NCI-H2171 (cell line): ENCODE measurements around the gene SYNJ2.

Source experiments
- DNase-seq: peaks from one replicate; lab custom pipeline; 2025; lab: John Stamatoyannopoulos, UW

Gene SYNJ2

GRCh38 chr6:158059108-158059507, 77.4 kb downstream of the SYNJ2 start:
- DNase-seq, result no peak

GRCh38 chr6:158060455-158061360, 79.0 kb downstream of the SYNJ2 start:
- DNase-seq, result no peak

GRCh38 chr6:158061361-158061708, 79.7 kb downstream of the SYNJ2 start:
- DNase-seq, result no peak

- DNase-seq, result no peak
Measured at GRCh38 chr6:158061709-158062461, 80.2 kb downstream of the SYNJ2 start.

GRCh38 chr6:158063736-158064135, 82.1 kb downstream of the SYNJ2 start:
- DNase-seq, result no peak

GRCh38 chr6:158064725-158065251, 83.1 kb downstream of the SYNJ2 start:
- DNase-seq, result peak; percentile 84

- DNase-seq, result peak; percentile 21
Measured at GRCh38 chr6:158066136-158066781, 84.6 kb downstream of the SYNJ2 start.

GRCh38 chr6:158067436-158068015, 85.9 kb downstream of the SYNJ2 start:
- DNase-seq, result no peak

GRCh38 chr6:158068156-158068892, 86.7 kb downstream of the SYNJ2 start:
- DNase-seq, result no peak

GRCh38 chr6:158068893-158069799, 87.5 kb downstream of the SYNJ2 start:
- DNase-seq, result no peak

GRCh38 chr6:158069800-158070195, 88.1 kb downstream of the SYNJ2 start:
- no peak for DNase-seq

- DNase-seq, result no peak
Measured at GRCh38 chr6:158070513-158070912, 88.8 kb downstream of the SYNJ2 start.

GRCh38 chr6:158071121-158072082, 89.7 kb downstream of the SYNJ2 start:
- DNase-seq, result no peak

GRCh38 chr6:158072083-158072721, 90.5 kb downstream of the SYNJ2 start:
- no peak for DNase-seq

GRCh38 chr6:158073776-158074175, 92.1 kb downstream of the SYNJ2 start:
- peak; percentile 63 for DNase-seq

GRCh38 chr6:158076548-158076947, 94.9 kb downstream of the SYNJ2 start:
- DNase-seq, result no peak

GRCh38 chr6:158077676-158078075, 96.0 kb downstream of the SYNJ2 start:
- no peak for DNase-seq

GRCh38 chr6:158078320-158078719, 96.7 kb downstream of the SYNJ2 start:
- no peak for DNase-seq
